GM12892 (cell line): ENCODE data around the gene CCDC88C.

Experiments
- POLR2A ChIP-seq: IDR thresholded peaks from 2 replicates; pipeline ENCODE4 v1.6.1; 2011; ENCODE audit warnings: low read depth, low read length, control low read depth
- POLR2AphosphoS5 ChIP-seq: IDR thresholded peaks from 2 replicates; pipeline ENCODE4 v1.6.1; 2011; ENCODE audit warnings: low read depth, low read length, control low read depth
- TAF1 ChIP-seq: IDR thresholded peaks from 2 replicates; pipeline ENCODE4 v1.6.1; 2011; ENCODE audit warnings: low read depth, mild to moderate bottlenecking, control low read depth, low read length, borderline replicate concordance

DNA sequence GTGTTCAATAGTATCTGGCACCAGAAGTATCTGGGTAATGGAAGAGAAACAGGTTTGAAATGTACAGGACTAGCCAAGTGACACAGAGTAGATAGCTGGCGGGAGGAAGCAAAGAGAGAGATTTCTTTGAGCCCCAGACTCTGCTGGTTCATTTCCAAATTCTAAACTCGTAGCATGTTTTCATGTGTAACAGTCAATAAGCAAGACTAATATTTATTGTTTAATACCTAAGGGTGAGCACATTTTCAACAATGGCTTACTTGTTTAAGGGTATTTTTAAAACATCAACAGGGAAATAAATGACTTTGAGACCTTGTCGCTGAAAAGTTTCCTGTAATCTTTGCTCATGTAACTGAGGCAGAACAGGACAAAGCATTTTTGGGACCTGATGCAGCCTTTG is 11.8 kb upstream of the CCDC88C start:
- TF ChIP-seq POLR2AphosphoS5 (no peak), POLR2A (no peak), TAF1 (no peak)
